Spleen (tissue), 11 donors: Measurements from ENCODE around the gene UNC13C. TPM values are rescaled to one million over a fixed set of nuclear protein-coding genes. Genes with fewer than 3 reads are reported as not detected.

ENCODE experiments used
- DNase-seq: peaks from one replicate; pipeline ENCODE4 v3.0.0-alpha.2; 2020
- H3K27ac ChIP-seq, 8 donors: fragments of 200-600 bp; sonication (generic) in 7 of 8; 1 replicate in 4 of 8; 2 replicates in 4 of 8; pipeline versions ENCODE4 v1.5.0 to v1.8.0; 2016 to 2021; ENCODE audit warnings: inconsistent platforms in 4 of 8, mild to moderate bottlenecking in 4 of 8, moderate library complexity in 1 of 8
- H3K27me3 ChIP-seq, 7 donors: fragments of 200-600 bp; sonication (generic) in 6 of 7; replicated peaks in 1 of 7; 1 replicate in 4 of 7; 2 replicates in 3 of 7; pipeline versions ENCODE4 v1.5.0 to v1.8.0; 2016 to 2021; ENCODE audit warnings: inconsistent platforms in 3 of 7, mild to moderate bottlenecking in 1 of 7
- H3K36me3 ChIP-seq, 6 donors: fragments of 200-600 bp; sonication (generic) in 5 of 6; 1 replicate in 4 of 6; 2 replicates in 2 of 6; pipeline versions ENCODE4 v1.5.0 to v1.8.0; 2016 to 2021; ENCODE audit warnings: inconsistent platforms in 2 of 6
- H3K4me1 ChIP-seq, 6 donors: fragments of 200-600 bp; sonication (generic) in 5 of 6; 1 replicate in 3 of 6; 2 replicates in 3 of 6; pipeline versions ENCODE4 v1.5.0 to v1.8.0; 2016 to 2021; ENCODE audit warnings: inconsistent platforms in 3 of 6
- H3K4me3 ChIP-seq, 8 donors: fragments of 200-600 bp; sonication (generic) in 7 of 8; 1 replicate in 4 of 8; 2 replicates in 4 of 8; pipeline versions ENCODE4 v1.5.0 to v1.8.0; 2016 to 2021; ENCODE audit warnings: inconsistent platforms in 4 of 8, mild to moderate bottlenecking in 4 of 8, moderate library complexity in 2 of 8
- H3K9me3 ChIP-seq, 8 donors: fragments of 200-600 bp; sonication (generic) in 7 of 8; 1 replicate in 4 of 8; 2 replicates in 4 of 8; pipeline versions ENCODE4 v1.5.0 to v1.8.0; 2016 to 2021; ENCODE audit warnings: inconsistent platforms in 4 of 8
- CTCF ChIP-seq, 11 experiments: fragments of 200-600 bp in 7 of 11; fragments of 450-650 bp in 4 of 11; sonication (generic) in 4 of 11; IDR thresholded peaks in 8 of 11; conservative IDR thresholded peaks in 3 of 11; 1 replicate in 7 of 11; 2 replicates in 4 of 11; pipeline versions ENCODE4 v1.4.0 to v1.8.0; 2016 to 2021; ENCODE audit warnings: antibody characterized with exemption in 11 of 11, inconsistent platforms in 4 of 11, mild to moderate bottlenecking in 1 of 11
- POLR2A ChIP-seq, 3 donors: fragments of 450-650 bp; IDR thresholded peaks; one replicate each; pipeline ENCODE4 v1.5.1; 2017; ENCODE audit warnings: antibody characterized with exemption in 3 of 3, mild to moderate bottlenecking in 1 of 3
- POLR2AphosphoS5 ChIP-seq, 3 donors: sonication (generic); formaldehyde crosslinking; IDR thresholded peaks; one replicate each; pipeline ENCODE4 v1.5.1; 2017; ENCODE audit warnings: antibody characterized with exemption in 3 of 3
- WGBS, 5 donors: extraction: QIAGEN DNeasy Blood & Tissue Kit in 3 of 5; methylation state at CpG; one replicate each; pipeline versions ENCODE4 v1.1.5 to v1.1.7; 2013 to 2018; 5-methylcytosine and 5-hydroxymethylcytosine counted together
- intact Hi-C: fragments of 100-400 bp; cut with DNase I; formaldehyde crosslinking; loops from one replicate; pipeline ENCODE4 v1.15.0; 2023; ENCODE audit warnings: low total_unique reads
- polyA plus RNA-seq, 3 donors: library from polyadenylated mRNA; stranded (reverse); fragments of 200-250 nt; gene quantifications; one replicate each; pipeline ENCODE4 v1.2.1, GENCODE V29; 2013
- total RNA-seq, 7 donors: library from RNA; depleted of rRNA in 3 of 7; stranded (reverse); fragments of >200 nt in 3 of 7; fragmentation: NEBNext Ultra II Directional in 4 of 7; extraction: Animal tissue kit (Norgen Biotek cat#: 25700) in 4 of 7; gene quantifications; one replicate each; pipeline versions ENCODE4 v1.1.0 to v1.2.1, GENCODE V29; 2016 to 2021
- donor health status: healthy with polysubstance abuse.
- donor health status: DM: no; HTN: no; CAD: no; lungs with moderate emphysema.
- donor health status: DM: no; HTN: no; CAD: no.
- donor health status: Bipolar disorder and iron deficiency.
- donor health status: healthy.
- donor health status: DM: no; HTN: no; CAD: no.
- donor health status: DM: yes; HTN: yes; CAD: no.

Gene UNC13C
- total and polyA plus RNA-seq, 10 donors: 0.06 TPM; not detected in 9

DNA sequence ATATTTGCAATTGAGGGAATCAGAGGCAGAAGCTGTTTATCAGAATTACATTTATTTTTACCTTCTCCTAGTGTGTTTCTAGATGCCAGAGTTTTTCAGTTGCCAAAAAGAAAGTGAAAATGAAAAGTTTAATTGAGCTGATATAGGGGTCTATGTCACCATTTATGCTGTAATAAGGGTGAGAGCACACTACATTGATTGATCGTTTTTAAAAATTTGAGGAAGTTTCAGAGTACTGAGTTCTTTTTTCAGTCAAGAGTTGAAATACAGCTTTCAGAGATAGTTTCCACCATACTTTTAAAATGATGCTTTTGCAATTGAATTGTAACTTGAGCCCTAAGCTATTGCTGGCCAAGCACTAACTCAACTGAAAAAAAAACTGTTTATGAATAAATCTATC lies 326.9 kb downstream of the UNC13C start:
- Histone ChIP-seq H3K4me1 (no peaks in the 10 kb centered on the region), H3K9me3 (peaks cover 0 to 6% (median 0%) of the 10 kb centered on the region in 8 donors), H3K4me3 (no peak overlapping the region), H3K27ac (no peak overlapping the region), H3K27me3 (no peaks in the 10 kb centered on the region), H3K36me3 (no peaks in the 10 kb centered on the region)
- DNase-seq: no peak
- intact Hi-C loops: no loop called here
- TF ChIP-seq POLR2AphosphoS5 (IDR thresholded peaks at IDR 0.05): no peak
- no peak for TF ChIP-seq POLR2A (IDR thresholded peaks at IDR 0.05)
- no peak for TF ChIP-seq CTCF (IDR thresholded peaks at IDR 0.05 in 8 of 11, conservative IDR thresholded peaks at IDR 0.05 in 3 of 11)
- WGBS, 5 donors: 38 to 54% (median 49%) methylated on average over 1 of the region's 1 CpG

DNA sequence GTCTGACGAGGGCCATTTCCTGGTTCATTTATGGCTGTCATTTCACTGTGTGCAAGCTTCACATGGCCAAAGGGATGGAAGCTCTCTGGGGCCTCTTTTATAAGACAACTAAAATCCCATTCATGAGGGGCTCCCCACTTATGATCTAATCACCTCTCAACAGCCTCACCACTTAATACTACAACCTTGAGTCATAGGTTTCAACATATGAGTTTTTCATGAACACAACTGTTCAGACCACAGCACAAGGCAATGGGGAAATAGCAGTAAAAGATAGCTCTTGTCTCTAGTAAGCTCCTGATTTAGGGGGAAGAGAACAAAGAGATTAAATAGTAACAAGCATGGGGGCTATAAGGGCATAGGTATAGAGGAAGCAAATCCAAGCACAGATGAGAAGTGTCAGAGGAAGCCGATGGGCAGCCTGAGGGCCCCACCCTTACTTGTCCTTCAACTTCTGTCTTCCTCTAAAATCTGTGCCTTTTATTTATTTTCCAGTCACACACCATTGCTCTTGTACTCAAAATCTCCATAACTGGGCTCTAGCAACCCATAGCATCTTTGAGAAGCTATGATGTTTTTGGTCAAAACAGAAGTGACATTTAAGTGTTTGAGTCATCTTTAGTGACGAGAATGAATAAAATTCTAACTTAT lies 329.1 kb downstream of the UNC13C start:
- WGBS, 5 donors: 75 to 84% (median 82%) methylated on average over 3 of the region's 3 CpGs
- Histone ChIP-seq H3K4me3 (no peak overlapping the region), H3K27ac (no peak overlapping the region), H3K4me1 (no peaks in the 10 kb centered on the region), H3K27me3 (no peaks in the 10 kb centered on the region), H3K9me3 (peaks cover 0 to 6% (median 0%) of the 10 kb centered on the region in 8 donors), H3K36me3 (no peaks in the 10 kb centered on the region)
- no peak for TF ChIP-seq POLR2AphosphoS5 (IDR thresholded peaks at IDR 0.05)
- no peak for TF ChIP-seq POLR2A (IDR thresholded peaks at IDR 0.05)
- no peak for DNase-seq
- intact Hi-C loops: no loop called here

- intact Hi-C loops: no loop called here
- H3K9me3 ChIP-seq: peaks cover 0 to 6% (median 0%) of the 10 kb centered on the region in 8 donors
- H3K4me3 ChIP-seq: no peak overlapping the region
- H3K27me3 ChIP-seq: no peaks in the 10 kb centered on the region
- TF ChIP-seq POLR2AphosphoS5 (IDR thresholded peaks at IDR 0.05): no peak
- TF ChIP-seq CTCF (IDR thresholded peaks at IDR 0.05 in 8 of 11, conservative IDR thresholded peaks at IDR 0.05 in 3 of 11): no peak
- TF ChIP-seq POLR2A (IDR thresholded peaks at IDR 0.05): no peak
- H3K36me3 ChIP-seq: no peaks in the 10 kb centered on the region
- WGBS, 5 donors: 90 to 97% (median 94%) methylated on average over 2 of the region's 2 CpGs
- DNase-seq: no peak
- H3K27ac ChIP-seq: no peak overlapping the region
- H3K4me1 ChIP-seq: no peaks in the 10 kb centered on the region
Measured at GRCh38 chr15:54307926-54308325, 329.7 kb downstream of the UNC13C start.

DNA sequence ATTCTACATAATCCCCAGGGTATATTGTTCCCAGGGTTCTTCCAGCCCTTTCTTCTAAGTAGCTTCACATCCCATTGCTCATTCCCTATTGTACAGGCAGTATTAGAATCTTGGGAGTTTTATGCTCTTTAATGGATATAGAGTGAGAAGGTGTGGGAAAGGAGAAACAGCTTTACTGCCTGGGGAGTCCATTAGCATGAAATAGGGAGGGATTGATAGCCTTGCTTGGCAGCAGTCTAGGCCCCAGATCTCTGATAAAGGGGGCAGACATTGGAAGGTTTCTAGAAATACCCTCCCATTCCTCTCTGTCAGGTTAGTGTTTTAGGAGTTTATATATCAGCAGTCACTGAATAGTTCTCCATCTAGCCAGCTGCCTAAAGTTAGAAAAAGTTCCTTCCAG lies 334.3 kb downstream of the UNC13C start:
- Histone ChIP-seq H3K4me1 (no peaks in the 10 kb centered on the region), H3K27me3 (no peaks in the 10 kb centered on the region), H3K9me3 (peaks cover 0 to 6% (median 0%) of the 10 kb centered on the region in 8 donors), H3K4me3 (no peak overlapping the region), H3K36me3 (no peaks in the 10 kb centered on the region), H3K27ac (no peak overlapping the region)
- intact Hi-C loops: no loop called here
- no peak for TF ChIP-seq POLR2A (IDR thresholded peaks at IDR 0.05)
- TF ChIP-seq POLR2AphosphoS5 (IDR thresholded peaks at IDR 0.05): no peak
- no peak for TF ChIP-seq CTCF (IDR thresholded peaks at IDR 0.05 in 8 of 11, conservative IDR thresholded peaks at IDR 0.05 in 3 of 11)
- DNase-seq: no peak
